OCI-LY7 (cell line): ENCODE data around the gene RASD1. TPM values are rescaled to one million over a fixed set of nuclear protein-coding genes. Genes with fewer than 3 reads are reported as not detected.

ENCODE experiments used
- BruUV-seq: library from RNA; stranded (reverse); fragments of 400-500 nt; replicated peaks from 2 replicates; lab custom pipeline; 2021; lab: Mats Ljungman, UMichigan
- CTCF ChIA-PET: fragments of 300-600 bp; sonication (Branson Sonifier 250); formaldehyde crosslinking; loops from one replicate; lab custom pipeline; 2022; ENCODE audit warnings: antibody characterized with exemption; ENCODE audit not compliant: unreplicated experiment; lab: Charles Lee
- POLR2A ChIA-PET: fragments of 300-600 bp; sonication (Branson Sonifier 250); formaldehyde crosslinking; loops from one replicate; lab custom pipeline; 2022; ENCODE audit warnings: antibody characterized with exemption; lab: Charles Lee
- DNase-seq: peaks from one replicate; pipeline ENCODE4 v3.0.0-alpha.2; 2015; ENCODE audit warnings: low spot score
- H2AFZ ChIP-seq: fragments of 200-600 bp; sonication (generic), shearing (Covaris generic); 2 replicates; pipeline ENCODE4 v1.6.1; 2014; ENCODE audit warnings: mild to moderate bottlenecking, antibody characterized with exemption, low read length, moderate library complexity
- H3K27ac ChIP-seq: fragments of 200-600 bp; sonication (generic); 2 replicates; pipeline ENCODE4 v1.5.1; 2014; ENCODE audit warnings: mixed run types, low read depth, mild to moderate bottlenecking, moderate library complexity, low read length, inconsistent platforms; ENCODE audit not compliant: poor library complexity, severe bottlenecking
- H3K36me3 ChIP-seq: fragments of 200-600 bp; sonication (generic); 2 replicates; pipeline ENCODE4 v1.6.1; 2014; ENCODE audit warnings: mild to moderate bottlenecking, antibody characterized with exemption, low read length, moderate library complexity, mixed read lengths; ENCODE audit not compliant: insufficient read depth
- H3K4me1 ChIP-seq: fragments of 200-600 bp; sonication (generic); 2 replicates; pipeline ENCODE4 v1.5.1; 2014; ENCODE audit warnings: mild to moderate bottlenecking, low read length; ENCODE audit not compliant: insufficient read depth, poor library complexity, severe bottlenecking
- H3K4me2 ChIP-seq: fragments of 200-600 bp; sonication (generic); 2 replicates; pipeline ENCODE4 v1.6.1; 2014; ENCODE audit warnings: mild to moderate bottlenecking, low read length
- H3K4me3 ChIP-seq: fragments of 200-600 bp; sonication (generic); 2 replicates; pipeline ENCODE4 v1.5.1; 2014; ENCODE audit warnings: mild to moderate bottlenecking, low read depth, low read length; ENCODE audit not compliant: poor library complexity, severe bottlenecking
- H3K79me2 ChIP-seq: fragments of 200-600 bp; sonication (generic); 2 replicates; pipeline ENCODE4 v1.6.1; 2016; ENCODE audit warnings: low read depth, mild to moderate bottlenecking, low read length, moderate library complexity, mixed read lengths; ENCODE audit not compliant: insufficient read depth
- H3K9me2 ChIP-seq: fragments of 200-600 bp; sonication (generic); 2 replicates; pipeline ENCODE4 v1.6.1; 2016; ENCODE audit warnings: mild to moderate bottlenecking, low read length, mixed read lengths; ENCODE audit not compliant: insufficient read depth
- H3K9me3 ChIP-seq: fragments of 200-600 bp; sonication (generic); 2 replicates; pipeline ENCODE4 v1.6.1; 2014; ENCODE audit warnings: mild to moderate bottlenecking, mixed run types, low read length, mixed read lengths
- H4K20me1 ChIP-seq: fragments of 200-600 bp; sonication (generic); 2 replicates; pipeline ENCODE4 v1.6.1; 2014; ENCODE audit warnings: mild to moderate bottlenecking, antibody characterized with exemption, low read length, moderate library complexity, mixed read lengths; ENCODE audit not compliant: insufficient read depth
- CTCF ChIP-seq: fragments of 200-600 bp; sonication (generic); conservative IDR thresholded peaks from 2 replicates; pipeline ENCODE4 v1.5.1; 2014; ENCODE audit warnings: mild to moderate bottlenecking, antibody characterized with exemption, low read length, moderate library complexity, mixed read lengths
- EZH2phosphoT487 ChIP-seq: fragments of 200-600 bp; sonication (generic); IDR thresholded peaks from 2 replicates; pipeline ENCODE4 v1.6.1; 2018; ENCODE audit warnings: low read depth, borderline replicate concordance, mild to moderate bottlenecking, mixed run types, antibody characterized with exemption, low read length, moderate library complexity, mixed read lengths
- intact Hi-C: fragments of 100-400 bp; cut with micrococcal nuclease; formaldehyde crosslinking; loops from one replicate; pipeline ENCODE4 v1.10.0; 2022; ENCODE audit not compliant: unreplicated experiment
- total RNA-seq, 2 experiments: library from RNA; depleted of rRNA in 1 of 2; stranded (reverse); fragments of >200 nt in 1 of 2; shearing (Covaris generic) in 1 of 2; gene quantifications; 2 replicates each; pipeline ENCODE4 v1.2.3, GENCODE V29; 2014 to 2022

Gene RASD1
- total RNA-seq, 2 experiments from 2014 or later, result 0.19 TPM; not detected in 1

- Histone ChIP-seq H3K9me3 (no peaks in the 10 kb centered on the region), H3K36me3 (peaks cover 24% of the 10 kb centered on the region), H3K27ac (no peak overlapping the region), H3K79me2 (no peaks in the 10 kb centered on the region), H3K4me1 (peaks cover 10% of the 10 kb centered on the region), H4K20me1 (peaks cover 3% of the 10 kb centered on the region; the same call in 1 of the 2 replicates), H3K4me2 (no peak overlapping the region), H2AFZ (no peak overlapping the region), H3K4me3 (no peak overlapping the region), H3K9me2 (no peaks in the 10 kb centered on the region)
- intact Hi-C loops, result loop anchor here (1.0 kb wide), 3 partner anchors 73 to 146 kb away; no protein-coding TSS in a partner anchor
- no TSS peak for BruUV-seq
- no peak for DNase-seq
- TF ChIP-seq CTCF (no peak), EZH2phosphoT487 (no peak)
- POLR2A ChIA-PET, result interaction anchor here (0.8 kb wide), 1 partner anchor 95 kb away, joined by 3 read pairs; the partner anchor contains the start of gene PEMT
- CTCF ChIA-PET, result interaction anchor here (0.7 kb wide), 1 partner anchor 74 kb away, joined by 3 read pairs; no protein-coding TSS in a partner anchor
Observed at GRCh38 chr17:17495536-17496188, 533 bp downstream of the RASD1 start.

DNA sequence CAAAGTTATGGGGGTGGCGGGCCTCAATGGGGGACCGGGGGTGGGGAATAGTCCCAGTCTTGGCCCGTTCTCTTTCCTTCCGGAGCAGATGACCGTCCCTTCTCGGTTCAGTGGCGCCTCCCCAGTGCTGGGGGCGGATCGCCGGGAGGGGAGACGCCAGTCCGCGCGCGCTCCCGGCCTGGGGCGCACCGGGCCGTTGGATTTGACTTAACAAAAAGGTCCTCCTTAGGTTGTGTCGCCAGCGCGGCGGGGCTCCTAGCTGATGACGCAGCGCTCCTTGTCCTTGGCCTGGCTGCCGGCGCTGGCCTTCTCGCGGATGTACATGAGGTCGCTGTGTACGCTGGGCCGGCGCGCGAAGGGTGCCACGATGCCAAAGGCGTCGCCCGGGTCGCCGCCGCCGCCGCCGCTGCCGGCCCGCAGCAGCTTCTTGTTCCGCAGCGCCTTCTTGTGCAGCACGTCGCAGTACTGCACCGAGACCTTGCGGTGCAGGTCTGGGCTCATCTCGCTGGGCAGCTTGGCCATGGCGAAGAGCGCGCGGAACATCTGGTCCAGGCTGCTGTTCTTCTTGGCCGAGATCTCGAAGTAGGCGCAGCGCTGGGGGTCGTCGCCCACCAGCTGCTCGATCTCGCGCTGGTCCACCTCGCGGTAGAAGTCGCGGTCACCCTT, 1.2 kb downstream of the RASD1 start:
- peaks cover 30% of the 10 kb centered on the region for H3K36me3 ChIP-seq
- no peak overlapping the region for H3K4me2 ChIP-seq
- no peaks in the 10 kb centered on the region for H3K9me3 ChIP-seq
- no peak overlapping the region for H2AFZ ChIP-seq
- peaks cover 10% of the 10 kb centered on the region for H3K4me1 ChIP-seq
- DNase-seq, result no peak
- H3K4me3 ChIP-seq, result no peak overlapping the region
- intact Hi-C loops, result no loop called here
- POLR2A ChIA-PET, result no interaction called here
- no peaks in the 10 kb centered on the region for H3K79me2 ChIP-seq
- CTCF ChIA-PET, result no interaction called here
- no peak overlapping the region for H3K27ac ChIP-seq
- no TSS peak for BruUV-seq
- no peaks in the 10 kb centered on the region for H3K9me2 ChIP-seq
- H4K20me1 ChIP-seq, result peaks cover 3% of the 10 kb centered on the region; the same call in 1 of the 2 replicates
- TF ChIP-seq EZH2phosphoT487 (no peak), CTCF (no peak)

GRCh38 chr17:17494499-17494869, 1.7 kb downstream of the RASD1 start:
- no peak overlapping the region for H2AFZ ChIP-seq
- H4K20me1 ChIP-seq, result peaks cover 3% of the 10 kb centered on the region; the same call in 1 of the 2 replicates
- DNase-seq, result no peak
- H3K9me2 ChIP-seq, result no peaks in the 10 kb centered on the region
- H3K79me2 ChIP-seq, result no peaks in the 10 kb centered on the region
- H3K4me1 ChIP-seq, result peaks cover 10% of the 10 kb centered on the region
- peaks cover 34% of the 10 kb centered on the region for H3K36me3 ChIP-seq
- H3K4me2 ChIP-seq, result no peak overlapping the region
- intact Hi-C loops, result no loop called here
- no TSS peak for BruUV-seq
- TF ChIP-seq EZH2phosphoT487, result no peak
- no peak for TF ChIP-seq CTCF
- H3K27ac ChIP-seq, result no peak overlapping the region
- no peaks in the 10 kb centered on the region for H3K9me3 ChIP-seq
- CTCF ChIA-PET, result no interaction called here
- POLR2A ChIA-PET, result no interaction called here
- no peak overlapping the region for H3K4me3 ChIP-seq
